GM12865 (cell line): Measurements from ENCODE around the gene EVI5.

Experiments used
- DNase-seq: peaks from one replicate; pipeline ENCODE4 v3.0.0; 2010; ENCODE audit warnings: low read depth
- H3K4me3 ChIP-seq: 2 replicates; pipeline ENCODE4 v1.5.1; 2011; ENCODE audit warnings: mild to moderate bottlenecking, low read depth, low read length, control low read depth
- CTCF ChIP-seq: IDR thresholded peaks from 2 replicates; pipeline ENCODE4 v1.5.1; 2011; ENCODE audit warnings: low read length, control low read depth, low read depth, inconsistent platforms; ENCODE audit not compliant: insufficient read depth; ENCODE audit errors: missing control alignments

Gene EVI5

DNA sequence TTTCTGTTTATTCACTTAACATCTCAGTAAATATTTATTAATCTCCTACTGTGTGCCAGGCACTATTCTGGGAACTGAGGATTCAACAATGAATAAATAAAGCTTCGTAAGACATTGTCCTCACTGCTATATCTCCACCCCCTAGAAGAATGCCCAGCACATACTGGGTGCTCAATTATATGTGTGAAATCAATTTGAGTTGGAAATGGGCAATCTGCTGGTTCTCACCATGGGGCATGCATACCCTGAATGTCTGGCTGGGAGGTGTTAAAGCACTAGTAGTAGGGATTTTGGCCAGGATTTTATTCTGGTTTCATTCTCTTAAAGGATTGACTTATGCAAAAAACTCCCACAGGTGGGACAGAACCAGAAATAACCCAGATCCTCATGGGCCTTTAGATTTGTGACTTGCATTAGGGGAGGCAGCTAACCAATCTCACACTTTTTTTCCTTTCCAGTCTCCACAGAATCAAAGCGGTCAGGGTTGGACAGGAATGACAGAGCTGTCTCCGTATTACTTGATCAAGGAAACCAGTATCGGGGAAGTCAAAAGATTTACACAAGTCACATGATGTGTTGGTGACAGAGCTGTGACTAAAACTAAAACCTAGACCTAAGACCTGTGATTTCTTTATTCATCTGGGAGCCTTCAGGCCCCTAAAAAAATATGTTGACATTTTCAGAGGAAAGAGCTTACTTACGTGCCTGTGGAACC, 311.0 kb downstream of the EVI5 start:
- TF ChIP-seq CTCF: no peak
- peak; percentile 67 for DNase-seq

DNA sequence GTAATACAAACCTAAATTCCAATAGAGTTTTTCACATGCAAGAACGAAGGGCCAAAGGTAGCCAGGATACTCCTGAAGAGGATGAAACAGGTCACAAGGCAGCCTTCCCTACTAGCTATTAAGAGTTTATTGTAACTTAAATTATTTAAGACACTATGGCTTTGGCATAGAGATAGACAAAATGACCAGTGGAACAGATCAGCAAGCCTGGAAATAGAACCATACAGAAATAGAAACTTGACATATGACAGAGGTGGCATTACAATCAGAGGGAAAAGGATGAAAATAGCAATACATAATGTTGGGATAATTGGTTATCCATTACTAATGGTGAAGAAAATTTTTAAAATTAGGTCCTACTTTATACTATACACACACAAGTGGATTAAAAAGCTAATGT, 314.7 kb downstream of the EVI5 start:
- no peak overlapping the region for H3K4me3 ChIP-seq
- DNase-seq: no peak
- no peak for TF ChIP-seq CTCF

More for the DNA sequence above, 311.0 kb downstream of the EVI5 start:
- H3K4me3 ChIP-seq: no peak overlapping the region

- DNase-seq: no peak
- H3K4me3 ChIP-seq: no peak overlapping the region
- no peak for TF ChIP-seq CTCF
Observed at GRCh38 chr1:92466683-92467352, 318.1 kb downstream of the EVI5 start.

DNA sequence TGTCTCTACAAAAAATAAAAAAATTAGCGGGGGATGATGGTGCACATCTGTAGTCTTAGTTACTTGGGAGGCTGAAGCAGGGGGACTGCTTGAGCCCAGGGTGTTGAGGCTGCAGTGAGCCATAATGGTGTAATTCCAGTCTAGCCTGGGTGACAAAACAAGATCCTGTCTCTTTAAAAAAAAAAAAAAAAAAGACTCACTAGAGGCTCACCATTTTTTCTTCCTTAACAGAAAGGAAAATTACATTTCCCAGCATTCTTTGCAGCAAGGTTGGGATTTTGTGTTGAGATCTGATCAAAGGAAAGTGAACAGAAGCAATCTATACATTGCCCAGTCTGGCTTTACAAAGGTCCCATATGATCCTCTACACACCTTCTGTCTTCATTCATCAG, 319.7 kb downstream of the EVI5 start:
- TF ChIP-seq CTCF: no peak

GRCh38 chr1:92464588-92465255, 320.2 kb downstream of the EVI5 start:
- no peak for TF ChIP-seq CTCF
- no peak overlapping the region for H3K4me3 ChIP-seq
- DNase-seq: no peak

More for the DNA sequence above, 319.7 kb downstream of the EVI5 start:
- no peak for DNase-seq
- H3K4me3 ChIP-seq: no peak overlapping the region

DNA sequence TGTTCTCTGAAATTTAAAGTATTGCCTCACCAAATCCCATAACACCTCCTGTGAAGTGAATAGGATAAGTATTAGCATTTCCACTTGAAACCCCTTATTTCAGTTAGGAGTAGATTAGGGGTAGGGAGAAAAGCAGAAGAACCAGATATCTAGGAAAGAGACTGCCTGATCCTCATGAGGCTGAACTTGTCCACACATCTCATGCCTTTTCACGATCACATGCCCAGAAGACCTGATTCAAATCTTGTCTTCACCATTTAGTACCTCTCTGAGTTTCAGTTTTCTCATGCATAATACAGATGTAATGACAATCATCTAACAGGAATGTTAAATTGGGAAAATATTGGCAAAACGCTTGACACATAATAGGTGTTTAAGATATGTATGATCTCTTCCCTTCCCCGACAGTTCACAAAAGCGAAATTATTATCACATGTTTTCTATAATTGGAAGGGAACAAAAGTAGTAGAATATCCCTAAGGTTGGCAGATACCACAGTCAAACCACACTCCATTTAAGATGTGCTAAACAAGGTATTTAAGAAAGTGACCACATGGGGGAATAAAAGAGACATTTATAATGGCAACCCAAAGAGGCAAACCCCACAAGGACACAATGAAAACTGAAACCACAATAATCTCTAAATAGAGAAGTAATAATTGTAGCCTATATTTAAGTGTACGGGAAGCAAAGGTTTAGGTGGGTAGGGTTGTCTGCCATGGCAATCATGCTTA, 323.4 kb downstream of the EVI5 start:
- peak; percentile 64 for DNase-seq
- TF ChIP-seq CTCF: no peak
- no peak overlapping the region for H3K4me3 ChIP-seq
